ENCODE results near the gene TUBB3.

GRCh38 chr16:89905511-89906139, 17.5 kb upstream of the TUBB3 start:
- TF ChIP-seq CTCF (IDR thresholded peaks at IDR 0.05) (no peak), POLR2A (IDR thresholded peaks at IDR 0.05) (no peak)
